Mesendoderm (in vitro differentiated cells): Measurements from ENCODE around the gene ERH.
"Not testable (repeated sequence)": the region's sequence is repeated elsewhere in the genome, so short reads cannot be mapped to it uniquely, and the experiment has no call there.

Experiments
- DNase-seq: peaks from one replicate; pipeline ENCODE4 v3.0.0; 2013
- H2AK5ac ChIP-seq: 2 replicates; pipeline ENCODE4 v1.6.1; 2013; ENCODE audit warnings: low read length, inconsistent platforms
- H2BK120ac ChIP-seq: 2 replicates; pipeline ENCODE4 v1.6.1; 2013; ENCODE audit warnings: low read depth, mild to moderate bottlenecking, low read length, moderate library complexity, mixed read lengths
- H2BK15ac ChIP-seq: replicated peaks from 2 replicates; pipeline ENCODE4 v1.6.1; 2013; ENCODE audit warnings: low read depth, mild to moderate bottlenecking, moderate library complexity
- H2BK5ac ChIP-seq: 2 replicates; pipeline ENCODE4 v1.6.1; 2013; ENCODE audit warnings: low read length, inconsistent platforms
- H3K18ac ChIP-seq: 2 replicates; pipeline ENCODE4 v1.6.1; 2013; ENCODE audit warnings: mild to moderate bottlenecking, low read length, mixed read lengths
- H3K23ac ChIP-seq: one replicate; pipeline ENCODE4 v1.6.1; 2013; ENCODE audit warnings: low read length
- H3K27ac ChIP-seq: 2 replicates; pipeline ENCODE4 v1.5.1; 2013; ENCODE audit warnings: low read depth, mild to moderate bottlenecking, inconsistent platforms, low read length, moderate library complexity
- H3K27me3 ChIP-seq: 2 replicates; pipeline ENCODE4 v1.6.1; 2013; ENCODE audit warnings: low read length, control low read depth, mild to moderate bottlenecking, inconsistent platforms; ENCODE audit not compliant: insufficient read depth, poor library complexity
- H3K36me3 ChIP-seq: 2 replicates; pipeline ENCODE4 v1.6.1; 2013; ENCODE audit warnings: low read length, inconsistent platforms; ENCODE audit not compliant: control insufficient read depth, insufficient read depth
- H3K4ac ChIP-seq: one replicate; pipeline ENCODE4 v1.6.1; 2013; ENCODE audit warnings: low read depth, mild to moderate bottlenecking, low read length, moderate library complexity
- H3K4me1 ChIP-seq: 2 replicates; pipeline ENCODE4 v1.6.1; 2013; ENCODE audit warnings: low read depth, low read length, inconsistent platforms; ENCODE audit not compliant: control insufficient read depth
- H3K4me2 ChIP-seq: 2 replicates; pipeline ENCODE4 v1.6.1; 2013; ENCODE audit warnings: low read length
- H3K4me3 ChIP-seq: 2 replicates; pipeline ENCODE4 v1.5.1; 2013; ENCODE audit warnings: mild to moderate bottlenecking, low read length
- H3K56ac ChIP-seq: one replicate; pipeline ENCODE4 v1.6.1; 2013; ENCODE audit warnings: low read length
- H3K79me1 ChIP-seq: 2 replicates; pipeline ENCODE4 v1.6.1; 2013; ENCODE audit warnings: low read length, inconsistent platforms
- H3K79me2 ChIP-seq: 2 replicates; pipeline ENCODE4 v1.6.1; 2013; ENCODE audit warnings: mild to moderate bottlenecking, low read length; ENCODE audit not compliant: control insufficient read depth, insufficient read depth
- H3K9ac ChIP-seq: 2 replicates; pipeline ENCODE4 v1.6.1; 2013; ENCODE audit warnings: low read length, inconsistent platforms
- H4K5ac ChIP-seq: one replicate; pipeline ENCODE4 v1.6.1; 2013; ENCODE audit warnings: low read length
- H4K8ac ChIP-seq: one replicate; pipeline ENCODE4 v1.6.1; 2013; ENCODE audit warnings: low read depth, mild to moderate bottlenecking, control low read depth, low read length, moderate library complexity
- WGBS: extraction: QIAGEN DNeasy Blood & Tissue Kit; methylation state at CpG from one replicate; pipeline ENCODE4 v1.1.7; 2013; ENCODE audit warnings: low lambda C conversion rate, missing lambda C conversion rate; ENCODE audit not compliant: insufficient coverage; ENCODE audit errors: extremely low coverage; 5-methylcytosine and 5-hydroxymethylcytosine counted together

Gene ERH

GRCh38 chr14:69423279-69423678 is 25.2 kb upstream of the ERH start:
- Histone ChIP-seq H4K8ac (no peak overlapping the region), H2BK5ac (no peak overlapping the region), H3K4me3 (no peak overlapping the region), H3K79me1 (no peaks in the 10 kb centered on the region), H3K23ac (no peak overlapping the region), H3K27me3 (no peaks in the 10 kb centered on the region), H3K4me1 (no peaks in the 10 kb centered on the region), H3K4me2 (no peak overlapping the region), H3K9ac (no peak overlapping the region), H3K79me2 (no peaks in the 10 kb centered on the region), H2BK15ac (no peak overlapping the region), H3K56ac (no peak overlapping the region), H3K18ac (no peak overlapping the region), H3K36me3 (peaks cover 1% of the 10 kb centered on the region), H4K5ac (no peak overlapping the region), H2BK120ac (no peak overlapping the region), H3K27ac (no peak overlapping the region), H2AK5ac (no peak overlapping the region), H3K4ac (no peak overlapping the region)
- DNase-seq: no peak
- WGBS: no CpG with 5 or more reads among the region's 4 CpGs

DNA sequence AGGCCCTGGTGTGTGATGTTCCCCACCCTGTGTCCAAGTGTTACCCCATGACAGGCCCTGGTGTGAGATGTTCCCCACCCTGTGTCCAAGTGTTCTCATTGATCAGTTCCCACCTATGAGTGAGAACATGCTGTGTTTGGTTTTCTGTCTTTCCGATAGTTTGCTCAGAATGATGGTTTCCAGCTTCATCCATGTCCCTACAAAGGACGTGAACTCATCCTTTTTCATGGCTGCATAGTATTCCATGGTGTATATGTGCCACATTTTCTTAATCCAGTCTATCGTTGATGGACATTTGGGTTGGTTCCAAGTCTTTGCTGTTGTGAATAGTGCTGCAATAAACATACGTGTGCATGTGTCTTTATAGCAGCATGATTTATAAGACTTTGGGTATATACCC is 18.0 kb upstream of the ERH start:
- H3K36me3 ChIP-seq, H2AK5ac ChIP-seq, H3K27me3 ChIP-seq, H3K56ac ChIP-seq, H3K4ac ChIP-seq, H3K4me1 ChIP-seq, H2BK5ac ChIP-seq, H4K5ac ChIP-seq, H3K4me2 ChIP-seq, H3K18ac ChIP-seq, DNase-seq, H3K9ac ChIP-seq, H4K8ac ChIP-seq, H3K79me1 ChIP-seq, H3K4me3 ChIP-seq, H3K23ac ChIP-seq, H2BK120ac ChIP-seq, H2BK15ac ChIP-seq, H3K27ac ChIP-seq, H3K79me2 ChIP-seq: not testable (repeated sequence)
- no CpG with 5 or more reads among the region's 4 CpGs for WGBS

DNA sequence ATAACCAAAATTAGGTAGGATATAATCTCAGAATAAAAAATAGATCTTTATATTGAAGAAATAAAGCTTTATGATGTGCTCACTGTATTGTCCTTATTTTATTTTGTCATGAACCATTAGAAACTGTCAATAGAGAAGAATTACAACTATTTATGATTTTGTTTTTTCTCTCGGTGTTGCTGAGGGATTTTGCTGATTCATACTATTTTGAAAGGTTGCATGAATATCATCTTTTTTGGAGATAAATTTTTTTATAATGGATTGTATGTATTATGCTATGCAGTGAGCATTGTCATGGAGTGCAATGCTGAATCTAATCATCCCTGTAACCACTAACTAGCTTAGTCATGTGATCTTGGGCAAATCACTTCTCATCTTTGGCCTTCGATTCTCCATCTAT is 15.4 kb upstream of the ERH start:
- H3K9ac ChIP-seq: no peak overlapping the region
- no peak overlapping the region for H3K27ac ChIP-seq
- no peak overlapping the region for H3K4me2 ChIP-seq
- H3K23ac ChIP-seq: no peak overlapping the region
- H3K27me3 ChIP-seq: no peaks in the 10 kb centered on the region
- H3K79me2 ChIP-seq: peaks cover 5% of the 10 kb centered on the region
- peaks cover 3% of the 10 kb centered on the region for H3K79me1 ChIP-seq
- H4K8ac ChIP-seq: no peak overlapping the region
- no peaks in the 10 kb centered on the region for H3K36me3 ChIP-seq
- no peak overlapping the region for H2BK120ac ChIP-seq
- H3K4ac ChIP-seq: no peak overlapping the region
- H3K18ac ChIP-seq: no peak overlapping the region
- no peak overlapping the region for H2AK5ac ChIP-seq
- H3K4me1 ChIP-seq: no peaks in the 10 kb centered on the region
- WGBS: no CpG with 5 or more reads among the region's 2 CpGs
- no peak for DNase-seq
- H3K56ac ChIP-seq: no peak overlapping the region
- H2BK15ac ChIP-seq: no peak overlapping the region
- H4K5ac ChIP-seq: no peak overlapping the region
- no peak overlapping the region for H2BK5ac ChIP-seq
- H3K4me3 ChIP-seq: no peak overlapping the region

DNA sequence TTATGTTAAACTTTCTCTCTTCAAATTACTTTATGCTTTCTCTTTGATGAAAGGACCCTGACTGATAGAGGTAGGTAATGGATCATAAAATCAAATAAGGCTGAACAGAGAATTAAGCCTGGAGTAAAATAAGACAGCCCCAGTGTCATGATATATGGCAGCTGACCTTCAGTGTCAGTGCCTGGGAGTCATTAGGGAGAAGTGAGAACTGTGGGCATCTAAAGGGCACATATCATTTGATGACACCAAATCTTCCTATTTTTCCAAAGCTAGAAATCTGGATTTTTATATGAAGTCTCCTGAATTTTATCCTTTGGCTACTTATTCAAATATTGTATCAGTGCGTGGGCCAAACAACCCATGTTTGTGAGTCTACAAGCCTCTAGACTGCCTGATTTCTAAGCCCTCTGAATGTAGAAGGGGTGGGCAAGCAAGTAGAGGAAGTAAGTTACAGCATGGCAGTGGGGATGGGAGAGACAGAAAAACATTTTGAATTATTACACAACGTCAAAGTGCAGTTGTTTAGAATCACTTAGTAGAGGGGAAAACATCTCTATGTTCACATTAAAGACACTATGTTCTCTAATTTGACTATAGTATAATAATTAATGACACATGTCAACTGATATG is 10.3 kb upstream of the ERH start:
- Histone ChIP-seq H3K36me3 (no peaks in the 10 kb centered on the region), H3K79me1 (peaks cover 5% of the 10 kb centered on the region), H3K27ac (no peak overlapping the region), H4K5ac (no peak overlapping the region), H3K23ac (no peak overlapping the region), H4K8ac (no peak overlapping the region), H3K9ac (no peak overlapping the region), H3K4ac (no peak overlapping the region), H3K4me1 (no peaks in the 10 kb centered on the region), H3K4me2 (no peak overlapping the region), H2BK5ac (no peak overlapping the region), H3K4me3 (no peak overlapping the region), H2AK5ac (no peak overlapping the region), H3K27me3 (no peaks in the 10 kb centered on the region), H3K18ac (no peak overlapping the region), H3K79me2 (peaks cover 2% of the 10 kb centered on the region), H3K56ac (no peak overlapping the region), H2BK120ac (no peak overlapping the region), H2BK15ac (no peak overlapping the region)
- DNase-seq: no peak
- WGBS: no CpG with 5 or more reads among the region's 2 CpGs

DNA sequence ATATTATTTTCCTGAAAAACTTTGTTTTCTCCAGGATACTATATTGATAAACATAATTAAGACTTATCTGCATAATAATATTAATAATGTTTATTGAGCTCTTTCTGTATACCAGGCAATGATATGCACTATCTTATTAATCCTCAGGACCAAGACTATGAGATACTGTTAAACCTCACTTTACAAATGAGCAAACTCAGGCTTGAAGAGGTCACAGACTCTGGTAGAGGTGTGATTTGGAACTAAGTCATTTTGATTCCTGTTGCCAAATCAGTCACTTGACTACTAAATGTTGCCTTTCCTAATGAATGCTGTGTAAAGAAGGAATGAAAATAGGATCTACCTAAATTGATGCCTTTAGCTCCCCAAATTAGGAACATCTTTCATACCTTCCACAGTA is 7.7 kb upstream of the ERH start:
- Histone ChIP-seq H3K9ac (no peak overlapping the region), H4K8ac (no peak overlapping the region), H2BK5ac (no peak overlapping the region), H2AK5ac (no peak overlapping the region), H3K56ac (no peak overlapping the region), H2BK15ac (no peak overlapping the region), H3K27me3 (no peaks in the 10 kb centered on the region), H3K4ac (no peak overlapping the region), H3K4me3 (no peak overlapping the region), H3K18ac (no peak overlapping the region), H2BK120ac (no peak overlapping the region), H3K4me1 (peaks cover 2% of the 10 kb centered on the region), H3K79me1 (peaks cover 8% of the 10 kb centered on the region), H3K23ac (no peak overlapping the region), H3K79me2 (peaks cover 9% of the 10 kb centered on the region), H3K36me3 (no peaks in the 10 kb centered on the region), H3K4me2 (no peak overlapping the region), H4K5ac (no peak overlapping the region), H3K27ac (no peak overlapping the region)
- no peak for DNase-seq

- H3K18ac ChIP-seq: no peak overlapping the region
- H2BK5ac ChIP-seq: no peak overlapping the region
- no peak overlapping the region for H3K9ac ChIP-seq
- H3K4me3 ChIP-seq: no peak overlapping the region
- no CpG with 5 or more reads among the region's 5 CpGs for WGBS
- H2BK15ac ChIP-seq: no peak overlapping the region
- no peak overlapping the region for H2AK5ac ChIP-seq
- no peak overlapping the region for H4K8ac ChIP-seq
- DNase-seq: no peak
- H3K79me1 ChIP-seq: peaks cover 11% of the 10 kb centered on the region
- no peak overlapping the region for H3K4me2 ChIP-seq
- no peaks in the 10 kb centered on the region for H3K27me3 ChIP-seq
- no peak overlapping the region for H2BK120ac ChIP-seq
- no peak overlapping the region for H3K4ac ChIP-seq
- no peak overlapping the region for H3K27ac ChIP-seq
- peaks cover 5% of the 10 kb centered on the region for H3K4me1 ChIP-seq
- H3K56ac ChIP-seq: no peak overlapping the region
- H4K5ac ChIP-seq: no peak overlapping the region
- H3K23ac ChIP-seq: no peak overlapping the region
- H3K36me3 ChIP-seq: no peaks in the 10 kb centered on the region
- H3K79me2 ChIP-seq: peaks cover 15% of the 10 kb centered on the region
These were observed 6.8 kb upstream of the ERH start for GRCh38 chr14:69404883-69405282.
